Activated CD8-positive, alpha-beta T cell treated with anti-CD3 and anti-CD28 coated beads for 36 hours (primary cell): ENCODE measurements around the gene CNTNAP2. TPM values are rescaled to one million over a fixed set of nuclear protein-coding genes. Genes with fewer than 3 reads are reported as not detected.

ENCODE experiments used
- ATAC-seq: fragments of 200-7000 bp; cut with Tn5 transposase; one replicate; pipeline ENCODE4 v1.10.0; 2021; ENCODE audit warnings: mild to moderate bottlenecking, moderate library complexity
- CTCF ChIA-PET: fragments of 350-600 bp; sonication (Branson Sonifier 250); formaldehyde crosslinking; loops from one replicate; lab custom pipeline; 2021; ENCODE audit warnings: antibody characterized with exemption; lab: Charles Lee
- POLR2A ChIA-PET: fragments of 350-600 bp; sonication (Branson Sonifier 250); formaldehyde crosslinking; loops from one replicate; lab custom pipeline; 2021; ENCODE audit warnings: antibody characterized with exemption; lab: Charles Lee
- DNase-seq: peaks from one replicate; pipeline ENCODE4 v3.0.0-alpha.2; 2020
- H3K27ac Mint-ChIP-seq: one replicate; pipeline ENCODE4 v1.8.0; 2021; ENCODE audit warnings: mild to moderate bottlenecking, mixed read lengths
- H3K27me3 Mint-ChIP-seq: one replicate; pipeline ENCODE4 v1.8.0; 2021; ENCODE audit warnings: mixed read lengths
- H3K36me3 Mint-ChIP-seq: one replicate; pipeline ENCODE4 v1.8.0; 2021; ENCODE audit warnings: low read depth, mixed read lengths
- H3K4me1 Mint-ChIP-seq: one replicate; pipeline ENCODE4 v1.8.0; 2021; ENCODE audit warnings: low read depth, mixed read lengths
- H3K4me3 Mint-ChIP-seq: one replicate; pipeline ENCODE4 v1.8.0; 2021; ENCODE audit warnings: mild to moderate bottlenecking, moderate library complexity, mixed read lengths
- H3K9me3 Mint-ChIP-seq: one replicate; pipeline ENCODE4 v1.8.0; 2021; ENCODE audit warnings: mixed read lengths
- CTCF ChIP-seq: fragments of 200-600 bp; IDR thresholded peaks from one replicate; pipeline ENCODE4 v1.8.0; 2022; ENCODE audit warnings: antibody characterized with exemption, mild to moderate bottlenecking
- intact Hi-C: fragments of 100-400 bp; cut with micrococcal nuclease; formaldehyde crosslinking; loops from one replicate; pipeline ENCODE4 v1.10.0; 2022
- total RNA-seq, 2 experiments: library from RNA; stranded (reverse); gene quantifications; one replicate each; pipeline ENCODE4 v1.2.3, GENCODE V29; 2021

The CNTNAP2 gene
- total RNA-seq, 2 experiments from 2014 or later = not detected

GRCh38 chr7:147813316-147813715 is 1696.7 kb downstream of the CNTNAP2 start:
- ChIA-PET POLR2A (no interaction called here), CTCF (no interaction called here)
- H3K27me3 Mint-ChIP-seq = no peaks in the 10 kb centered on the region
- H3K27ac Mint-ChIP-seq = no peak overlapping the region
- ATAC-seq = no peak
- intact Hi-C loops = no loop called here
- no peak for DNase-seq
- no peaks in the 10 kb centered on the region for H3K36me3 Mint-ChIP-seq
- H3K4me1 Mint-ChIP-seq = no peaks in the 10 kb centered on the region
- TF ChIP-seq CTCF = no peak
- peaks cover 3% of the 10 kb centered on the region for H3K9me3 Mint-ChIP-seq
- no peak overlapping the region for H3K4me3 Mint-ChIP-seq

GRCh38 chr7:147818317-147818716 is 1701.7 kb downstream of the CNTNAP2 start:
- intact Hi-C loops = no loop called here
- POLR2A ChIA-PET = no interaction called here

GRCh38 chr7:147824671-147825070 is 1708.1 kb downstream of the CNTNAP2 start:
- ChIA-PET CTCF (no interaction called here), POLR2A (no interaction called here)
- intact Hi-C loops = no loop called here
- Mint-ChIP-seq H3K4me1 (no peaks in the 10 kb centered on the region), H3K27me3 (no peaks in the 10 kb centered on the region), H3K9me3 (peaks cover 1% of the 10 kb centered on the region), H3K4me3 (no peak overlapping the region), H3K27ac (no peak overlapping the region), H3K36me3 (no peaks in the 10 kb centered on the region)
- TF ChIP-seq CTCF = no peak
- DNase-seq = no peak
- no peak for ATAC-seq

More at GRCh38 chr7:147818317-147818716, 1701.7 kb downstream of the CNTNAP2 start:
- H3K4me1 Mint-ChIP-seq = no peaks in the 10 kb centered on the region
- no peak overlapping the region for H3K4me3 Mint-ChIP-seq
- no peaks in the 10 kb centered on the region for H3K9me3 Mint-ChIP-seq
- CTCF ChIA-PET = no interaction called here
- DNase-seq = no peak
- no peaks in the 10 kb centered on the region for H3K36me3 Mint-ChIP-seq
- TF ChIP-seq CTCF = no peak
- ATAC-seq = no peak
- H3K27me3 Mint-ChIP-seq = no peaks in the 10 kb centered on the region
- no peak overlapping the region for H3K27ac Mint-ChIP-seq

- no peak for TF ChIP-seq CTCF
- H3K27ac Mint-ChIP-seq = no peak overlapping the region
- intact Hi-C loops = no loop called here
- H3K9me3 Mint-ChIP-seq = peaks cover 1% of the 10 kb centered on the region
- H3K36me3 Mint-ChIP-seq = no peaks in the 10 kb centered on the region
- no peak overlapping the region for H3K4me3 Mint-ChIP-seq
- POLR2A ChIA-PET = no interaction called here
- no peaks in the 10 kb centered on the region for H3K27me3 Mint-ChIP-seq
- H3K4me1 Mint-ChIP-seq = no peaks in the 10 kb centered on the region
- CTCF ChIA-PET = no interaction called here
- no peak for ATAC-seq
- no peak for DNase-seq
Observed at GRCh38 chr7:147829016-147829415, 1712.4 kb downstream of the CNTNAP2 start.

GRCh38 chr7:147833557-147833956 is 1717.0 kb downstream of the CNTNAP2 start:
- no peak for ATAC-seq
- ChIA-PET POLR2A (no interaction called here), CTCF (no interaction called here)
- no peak overlapping the region for H3K27ac Mint-ChIP-seq
- TF ChIP-seq CTCF = no peak
- no peaks in the 10 kb centered on the region for H3K36me3 Mint-ChIP-seq
- H3K27me3 Mint-ChIP-seq = no peaks in the 10 kb centered on the region
- no peaks in the 10 kb centered on the region for H3K4me1 Mint-ChIP-seq
- intact Hi-C loops = no loop called here
- no peak overlapping the region for H3K4me3 Mint-ChIP-seq
- DNase-seq = no peak
- H3K9me3 Mint-ChIP-seq = peaks cover 3% of the 10 kb centered on the region
